Activated CD8-positive, alpha-beta memory T cell treated with anti-CD3 and anti-CD28 coated beads for 48 hours (primary cell): ENCODE data around the gene GSG1L2.
"Not testable (repeated sequence)": the region's sequence is repeated elsewhere in the genome, so short reads cannot be mapped to it uniquely, and the experiment has no call there.

Experiments
- DNase-seq, 3 experiments: peaks; one replicate each; pipeline ENCODE4 v3.0.0-alpha.2; 2020; ENCODE audit warnings: low read depth in 2 of 3, low spot score in 2 of 3

Gene GSG1L2

DNA sequence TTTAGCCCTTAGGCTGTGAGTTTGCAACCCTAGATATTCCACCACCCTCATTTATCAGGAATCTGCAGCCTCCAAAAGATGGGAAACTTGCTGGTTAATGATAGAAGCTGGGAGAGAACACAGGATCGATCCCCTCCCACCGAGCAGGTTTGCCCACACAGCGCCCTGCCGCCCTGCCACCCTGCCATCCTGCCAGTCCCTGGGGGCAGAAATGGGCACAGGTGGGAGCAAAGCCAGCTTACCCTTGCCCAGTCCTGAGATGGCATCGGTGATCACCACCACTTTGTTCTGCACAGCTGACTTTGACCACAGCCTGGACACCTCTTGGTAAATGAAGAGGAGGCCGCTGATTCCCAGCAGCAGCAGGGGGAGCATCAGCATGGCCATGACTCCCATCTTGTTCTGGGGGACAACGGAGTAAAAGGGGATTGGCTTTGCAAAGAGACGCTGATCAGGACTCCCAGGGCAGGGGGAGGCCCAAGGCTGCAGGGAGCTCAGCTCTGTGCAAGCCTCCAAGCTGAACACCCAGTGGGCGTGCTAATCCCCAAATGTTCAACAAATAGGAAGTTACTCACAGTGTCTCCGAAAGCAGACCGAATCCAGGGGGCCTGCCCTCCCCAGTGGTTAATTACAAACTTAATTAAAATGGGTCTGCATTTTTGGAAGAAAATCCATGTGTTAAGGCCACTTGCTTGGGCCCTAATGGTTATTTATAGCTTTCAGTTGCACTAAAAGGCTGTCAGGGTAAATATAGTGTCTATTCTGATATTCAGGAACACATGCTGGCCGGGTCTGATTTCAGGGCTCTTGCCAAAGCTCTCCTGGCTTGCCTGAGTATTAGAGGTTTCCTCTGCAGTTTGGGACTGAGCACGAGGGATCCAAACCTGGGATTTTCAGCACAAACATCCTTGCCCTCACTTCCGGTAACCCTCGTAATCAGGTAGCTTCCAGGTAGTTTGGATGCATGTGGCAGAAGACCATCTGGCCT, 30.7 kb downstream of the GSG1L2 start, which contains the start of gene DHRS7C:
Gene DHRS7C, minus strand, starts transcription at position 704 of the 988 bp plus-strand sequence. Its CDS starts 308 bp downstream, at position 396.
- no peak for DNase-seq

DNA sequence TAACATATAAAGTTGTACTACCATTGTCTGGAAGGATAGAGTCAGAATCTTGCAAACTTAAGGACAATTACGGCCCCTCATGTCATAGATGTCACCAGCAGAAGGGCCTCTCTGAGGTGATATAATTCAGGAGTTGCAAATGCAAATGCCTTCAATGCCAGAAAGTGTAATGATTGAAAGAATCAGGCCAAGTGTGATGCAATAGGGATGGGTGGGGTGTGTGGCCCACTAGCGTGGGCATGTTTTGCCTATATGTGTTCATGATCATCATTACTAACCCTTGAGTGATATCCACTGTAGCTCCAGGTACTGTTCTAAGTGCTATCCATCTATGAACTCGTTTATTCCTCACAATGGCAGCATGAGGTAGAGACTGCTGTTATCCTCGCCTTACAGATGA, 31.6 kb downstream of the GSG1L2 start:
- no peak for DNase-seq

- no peak for DNase-seq
These were observed 33.3 kb downstream of the GSG1L2 start for GRCh38 chr17:9788601-9789000.

- no peak for DNase-seq
These were observed 37.3 kb downstream of the GSG1L2 start for GRCh38 chr17:9784544-9784943.

DNA sequence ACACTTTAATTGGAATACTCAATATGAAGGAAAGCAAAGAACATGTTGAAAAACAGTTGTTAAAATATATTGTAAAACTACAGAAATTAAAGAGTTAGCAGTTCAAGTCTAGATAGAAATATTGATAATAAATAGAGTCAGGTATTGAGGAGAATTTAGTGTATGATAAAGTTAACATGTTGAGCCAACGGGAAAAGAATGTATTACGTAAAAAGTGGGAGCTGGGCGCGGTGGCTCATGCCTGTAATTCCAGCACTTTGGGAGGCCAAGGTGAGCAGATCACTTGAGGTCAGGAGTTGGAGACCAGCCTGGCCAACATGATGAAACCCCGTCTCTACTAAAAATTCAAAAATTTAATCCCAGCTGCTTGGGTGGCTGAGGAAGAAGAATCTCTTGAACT, 38.4 kb downstream of the GSG1L2 start:
- DNase-seq: not testable (repeated sequence)

DNA sequence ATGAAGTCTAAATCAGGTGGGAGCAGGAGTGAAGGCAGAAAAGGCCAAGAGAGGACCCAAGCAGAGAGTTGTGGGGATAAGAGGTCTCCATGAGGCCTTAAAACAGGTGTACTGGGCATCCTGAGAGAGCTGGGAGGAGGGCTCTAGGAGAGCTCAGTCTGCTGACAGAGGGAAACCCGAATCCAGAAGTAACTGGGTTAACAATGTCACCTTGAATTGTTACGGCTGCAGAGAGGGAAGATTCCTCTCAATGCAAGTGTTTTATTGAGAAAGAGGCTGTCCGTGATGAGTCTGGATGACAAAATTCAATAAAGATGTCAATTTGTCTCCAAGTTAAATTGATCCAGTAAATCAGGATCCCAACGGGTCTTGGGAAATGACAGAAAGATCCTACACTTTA, 38.8 kb downstream of the GSG1L2 start:
- no peak for DNase-seq

DNA sequence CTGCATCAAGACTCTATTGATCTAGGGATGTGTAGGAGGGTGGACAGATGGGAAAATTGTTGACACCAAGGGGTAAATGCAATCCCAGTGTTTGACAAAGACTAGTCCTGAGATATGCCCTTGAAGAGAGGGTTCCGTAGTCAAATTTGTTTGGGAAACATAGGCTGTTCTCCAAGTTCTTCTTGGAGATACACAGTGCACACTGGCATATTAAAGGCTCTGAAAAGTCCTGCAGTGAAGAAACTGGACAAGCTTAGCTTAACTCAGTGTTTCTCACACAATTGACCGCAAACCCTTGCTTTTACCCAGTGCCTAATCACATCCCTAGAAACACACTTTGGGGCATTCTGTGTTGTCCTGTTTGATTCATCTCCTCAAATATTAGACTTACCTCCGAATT, 41.3 kb downstream of the GSG1L2 start:
- no peak for DNase-seq

DNA sequence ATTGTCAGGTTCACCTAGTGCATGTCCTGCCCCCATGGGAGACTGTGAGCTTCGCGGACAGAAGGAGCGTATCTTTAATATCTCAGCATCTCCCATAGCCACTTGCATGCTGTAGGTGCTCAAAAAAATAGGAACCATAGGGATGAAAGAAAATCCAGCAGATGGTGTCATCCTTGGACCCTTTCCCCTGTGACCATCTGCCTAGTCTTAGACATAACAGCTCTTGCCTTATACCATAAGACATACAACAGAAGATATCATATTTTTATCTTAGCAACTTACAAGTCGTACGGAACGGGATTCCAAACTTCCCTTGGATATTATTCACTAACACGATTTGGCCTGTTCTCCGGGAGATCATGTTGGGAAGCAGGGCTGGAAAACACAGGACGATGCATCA, 45.0 kb downstream of the GSG1L2 start:
- DNase-seq: no peak

DNA sequence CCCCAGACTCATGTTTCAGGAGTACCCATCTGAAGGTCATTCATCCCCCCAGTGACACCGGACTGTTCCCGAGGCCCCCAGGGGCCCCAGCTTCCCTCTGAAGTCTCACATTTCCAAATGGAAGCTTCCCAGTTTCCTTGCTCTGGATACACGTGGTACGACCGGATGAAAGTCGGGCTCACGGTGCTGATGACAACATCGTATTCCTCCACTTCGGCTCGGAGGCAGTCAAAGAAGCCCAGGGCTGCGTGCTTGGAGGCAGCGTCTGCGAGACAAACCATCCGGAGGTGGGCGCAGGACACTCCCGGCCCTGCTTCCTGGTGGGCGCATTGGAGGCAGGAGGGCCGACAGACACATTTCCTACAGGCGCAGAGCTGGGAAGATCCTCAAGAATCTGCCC, 49.2 kb downstream of the GSG1L2 start:
- DNase-seq: no peak

DNA sequence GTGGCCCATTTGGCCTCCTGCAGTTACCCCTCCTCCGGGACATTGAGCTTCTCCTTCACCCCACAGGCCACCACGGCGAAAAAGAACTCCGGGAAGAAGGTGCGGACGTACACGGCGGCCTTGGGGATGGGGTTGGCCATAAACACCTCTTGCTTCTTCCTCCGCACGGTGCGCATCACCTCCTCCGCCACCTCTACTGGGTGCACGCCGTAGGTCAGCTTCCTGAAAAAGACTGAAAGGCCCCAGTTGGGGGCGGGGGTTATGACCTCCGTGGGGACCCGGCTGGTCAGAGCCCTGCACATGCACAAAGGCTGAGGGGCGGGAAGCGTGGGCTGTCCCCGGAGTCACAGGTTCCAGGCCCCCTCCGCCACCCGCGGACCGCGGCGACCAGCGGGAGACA, 50.4 kb downstream of the GSG1L2 start:
- DNase-seq: no peak

DNA sequence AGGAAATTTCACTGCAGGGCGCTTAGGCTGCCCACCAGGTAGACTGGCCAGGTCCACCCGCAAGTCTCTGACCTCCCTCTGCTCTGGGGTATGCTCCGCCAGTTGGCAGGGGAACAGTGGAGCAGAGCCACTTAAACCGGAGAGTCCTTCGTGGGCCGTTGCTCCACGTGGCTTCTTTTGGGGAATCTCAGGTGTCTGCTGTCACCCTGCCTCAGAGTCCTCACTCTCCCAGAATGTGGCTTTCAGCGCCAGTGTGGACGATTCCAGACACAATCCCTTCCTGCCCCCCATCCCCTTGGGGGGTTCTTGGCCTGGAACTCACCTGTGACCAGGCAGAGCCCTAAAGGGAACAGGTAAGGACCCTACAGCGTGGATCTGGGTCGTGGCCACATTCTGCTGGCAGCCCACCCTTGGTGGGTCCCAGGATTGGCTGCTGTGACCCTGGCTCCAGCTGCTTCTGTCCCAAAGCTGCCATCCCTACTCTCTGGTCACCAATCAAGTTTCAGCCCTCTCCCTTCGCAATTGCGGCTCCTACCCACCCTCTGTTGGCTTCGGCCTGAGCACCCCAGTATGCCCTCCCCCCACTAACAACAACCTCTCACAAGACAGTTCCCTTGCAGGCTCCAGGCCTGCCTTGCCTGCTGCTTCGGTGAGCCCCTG, 52.7 kb downstream of the GSG1L2 start:
- no peak for DNase-seq

- DNase-seq: no peak
These were observed 53.4 kb downstream of the GSG1L2 start for GRCh38 chr17:9768381-9768934.

- no peak for DNase-seq
These were observed 54.4 kb downstream of the GSG1L2 start for GRCh38 chr17:9767432-9767991.

DNA sequence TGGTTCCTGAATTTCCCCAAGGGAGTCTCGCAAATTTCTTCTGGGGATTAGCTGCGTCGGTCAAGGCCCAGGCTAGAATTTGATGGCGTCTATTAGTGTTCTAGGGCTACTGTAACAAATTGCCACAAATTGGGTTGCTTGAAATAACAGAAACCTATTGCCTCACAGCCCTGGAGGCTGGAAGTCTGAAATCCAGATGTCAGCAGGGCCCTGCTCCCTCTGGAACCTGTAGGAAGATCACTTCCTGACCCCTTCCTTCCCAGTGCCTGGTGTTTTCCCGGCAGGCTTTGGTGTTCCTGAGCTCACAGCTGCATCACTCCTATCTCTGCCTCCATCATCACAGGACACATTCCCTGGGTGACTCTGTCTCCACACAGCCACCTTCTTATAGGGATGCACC, 54.9 kb downstream of the GSG1L2 start:
- no peak for DNase-seq

DNA sequence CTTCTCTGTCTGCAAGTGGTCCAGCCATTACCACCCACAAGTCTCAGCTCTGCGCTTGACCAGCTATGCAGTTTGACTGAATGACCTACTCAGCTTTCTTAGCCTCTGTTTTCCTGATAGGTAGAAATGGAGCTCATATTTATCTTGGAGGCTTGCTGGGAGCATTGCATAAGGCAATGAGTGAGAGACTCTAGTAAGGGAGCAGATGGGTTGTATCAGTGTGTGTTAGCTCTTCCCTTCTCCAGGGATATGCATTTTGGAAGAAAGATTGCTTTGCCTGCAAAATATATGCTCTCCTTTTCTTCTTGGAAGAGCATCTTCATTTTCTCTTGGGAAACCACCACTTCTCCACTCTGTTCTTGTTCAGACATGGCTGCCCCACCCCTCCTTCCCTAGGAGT, 56.6 kb downstream of the GSG1L2 start:
- DNase-seq: no peak

GRCh38 chr17:9763643-9764042, 58.2 kb downstream of the GSG1L2 start:
- no peak for DNase-seq

DNA sequence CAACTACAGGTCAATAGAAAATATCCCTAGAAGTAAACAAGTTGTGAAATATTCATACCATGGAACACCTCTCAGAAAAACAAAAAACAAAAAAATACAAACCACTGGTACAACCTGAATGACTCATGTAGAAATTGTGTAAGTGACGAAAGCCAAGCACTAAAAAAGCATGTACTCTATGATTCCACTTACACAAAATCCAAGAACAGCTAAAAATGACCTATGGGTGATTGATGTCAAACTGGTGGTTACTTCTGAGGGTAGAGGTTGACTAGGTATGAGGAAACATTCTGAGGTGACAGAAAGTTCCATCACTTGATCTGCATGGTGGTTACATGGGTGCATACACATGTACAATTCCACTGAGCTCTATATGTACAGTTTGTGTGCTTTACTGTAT, 61.6 kb downstream of the GSG1L2 start:
- no peak for DNase-seq

- no peak for DNase-seq
These were observed 66.8 kb downstream of the GSG1L2 start for GRCh38 chr17:9755083-9755482.
